H9 (cell line): ENCODE results near the gene BCKDHA. TPM values are rescaled to one million over a fixed set of nuclear protein-coding genes. Genes with fewer than 3 reads are reported as not detected.

ENCODE experiments used
- DNase-seq: peaks from one replicate; pipeline ENCODE4 v3.0.0-alpha.2; 2017
- H2AFZ ChIP-seq: one replicate; pipeline ENCODE4 v1.6.1; 2013; ENCODE audit warnings: mild to moderate bottlenecking, low read length, control low read depth, moderate library complexity
- H2AK5ac ChIP-seq: 2 replicates; pipeline ENCODE4 v1.6.1; 2013; ENCODE audit warnings: low read length, control low read depth, mixed read lengths; ENCODE audit not compliant: insufficient read length
- H2BK120ac ChIP-seq: one replicate; pipeline ENCODE4 v1.6.1; 2013; ENCODE audit warnings: low read depth, mild to moderate bottlenecking, low read length, control low read depth, inconsistent platforms; ENCODE audit not compliant: poor library complexity, severe bottlenecking
- H2BK12ac ChIP-seq: 2 replicates; pipeline ENCODE4 v1.6.1; 2013; ENCODE audit warnings: low read length, control low read depth, mixed read lengths, low read depth; ENCODE audit not compliant: insufficient read length
- H2BK15ac ChIP-seq: 2 replicates; pipeline ENCODE4 v1.6.1; 2013; ENCODE audit warnings: low read depth, low read length, control low read depth
- H2BK20ac ChIP-seq: one replicate; pipeline ENCODE4 v1.6.1; 2013; ENCODE audit warnings: low read depth, mild to moderate bottlenecking, low read length, control low read depth, inconsistent platforms; ENCODE audit not compliant: poor library complexity, severe bottlenecking
- H2BK5ac ChIP-seq: 2 replicates; pipeline ENCODE4 v1.6.1; 2013; ENCODE audit warnings: low read length, control low read depth, mixed read lengths; ENCODE audit not compliant: insufficient read length
- H3K14ac ChIP-seq: 2 replicates; pipeline ENCODE4 v1.6.1; 2013; ENCODE audit warnings: low read length, control low read depth; ENCODE audit not compliant: insufficient read depth
- H3K18ac ChIP-seq: 2 replicates; pipeline ENCODE4 v1.6.1; 2013; ENCODE audit warnings: low read depth, mild to moderate bottlenecking, mixed read lengths, low read length, control low read depth; ENCODE audit not compliant: insufficient read length
- H3K23ac ChIP-seq: 2 replicates; pipeline ENCODE4 v1.6.1; 2013; ENCODE audit warnings: low read length, control low read depth, mixed read lengths, low read depth; ENCODE audit not compliant: insufficient read length
- H3K23me2 ChIP-seq: 2 replicates; pipeline ENCODE4 v1.6.1; 2013; ENCODE audit warnings: low read depth, mild to moderate bottlenecking, mixed read lengths, low read length, control low read depth; ENCODE audit not compliant: insufficient read length, poor library complexity, severe bottlenecking
- H3K27ac ChIP-seq: 2 replicates; pipeline ENCODE4 v1.5.1; 2013; ENCODE audit warnings: low read length, control low read depth, mixed read lengths, low read depth; ENCODE audit not compliant: insufficient read length
- H3K27me3 ChIP-seq: 2 replicates; pipeline ENCODE4 v1.6.1; 2013; ENCODE audit warnings: low read length, control low read depth, inconsistent platforms; ENCODE audit not compliant: insufficient read depth
- H3K4ac ChIP-seq: 2 replicates; pipeline ENCODE4 v1.6.1; 2013; ENCODE audit warnings: low read depth, mild to moderate bottlenecking, control low read depth, inconsistent platforms, low read length, moderate library complexity
- H3K4me1 ChIP-seq: 2 replicates; pipeline ENCODE4 v1.6.1; 2013; ENCODE audit warnings: low read length, control low read depth, inconsistent platforms; ENCODE audit not compliant: insufficient read depth
- H3K4me2 ChIP-seq: 2 replicates; pipeline ENCODE4 v1.6.1; 2013; ENCODE audit warnings: low read length, control low read depth, mixed read lengths; ENCODE audit not compliant: insufficient read length, insufficient read depth
- H3K56ac ChIP-seq: 2 replicates; pipeline ENCODE4 v1.6.1; 2013; ENCODE audit warnings: low read depth, mild to moderate bottlenecking, mixed read lengths, low read length, control low read depth; ENCODE audit not compliant: insufficient read length
- H3K79me1 ChIP-seq: 2 replicates; pipeline ENCODE4 v1.6.1; 2013; ENCODE audit warnings: low read depth, mild to moderate bottlenecking, moderate library complexity, low read length, control low read depth, inconsistent platforms; ENCODE audit not compliant: insufficient read depth, poor library complexity, severe bottlenecking
- H3K79me2 ChIP-seq: 2 replicates; pipeline ENCODE4 v1.6.1; 2013; ENCODE audit warnings: low read length, control low read depth, inconsistent platforms; ENCODE audit not compliant: insufficient read depth
- H3K9ac ChIP-seq: 2 replicates; pipeline ENCODE4 v1.6.1; 2013; ENCODE audit warnings: low read length, control low read depth, mixed read lengths; ENCODE audit not compliant: insufficient read length; ENCODE audit errors: extremely low read depth
- H3K9me3 ChIP-seq: one replicate; pipeline ENCODE4 v1.6.1; 2013; ENCODE audit warnings: low read depth, low read length, inconsistent platforms; ENCODE audit not compliant: control insufficient read depth
- H3T11ph ChIP-seq: one replicate; pipeline ENCODE4 v1.6.1; 2013; ENCODE audit warnings: mild to moderate bottlenecking, low read length, control low read depth, inconsistent platforms
- H4K20me1 ChIP-seq: one replicate; pipeline ENCODE4 v1.6.1; 2013; ENCODE audit not compliant: control insufficient read depth, insufficient read length, insufficient read depth
- H4K5ac ChIP-seq: 2 replicates; pipeline ENCODE4 v1.6.1; 2013; ENCODE audit warnings: low read depth, mild to moderate bottlenecking, mixed read lengths, low read length, control low read depth; ENCODE audit not compliant: insufficient read length
- H4K8ac ChIP-seq: replicated peaks from 2 replicates; pipeline ENCODE4 v1.6.1; 2013; ENCODE audit warnings: low read length, control low read depth, mixed read lengths, low read depth; ENCODE audit not compliant: insufficient read length
- H4K91ac ChIP-seq: 2 replicates; pipeline ENCODE4 v1.6.1; 2013; ENCODE audit warnings: low read depth, mild to moderate bottlenecking, moderate library complexity, mixed read lengths, low read length, control low read depth; ENCODE audit not compliant: insufficient read length
- H3K27ac Mint-ChIP-seq, 3 experiments: 2 replicates in 2 of 3; 3 replicates in 1 of 3; pipeline ENCODE4 v1.8.0; 2020 to 2021; ENCODE audit warnings: mixed read lengths in 3 of 3, mild to moderate bottlenecking in 1 of 3, moderate library complexity in 1 of 3
- H3K27me3 Mint-ChIP-seq: 2 replicates; pipeline ENCODE4 v1.8.0; 2021; ENCODE audit warnings: low read depth, mild to moderate bottlenecking, moderate library complexity, mixed read lengths
- H3K36me3 Mint-ChIP-seq, 3 experiments: 2 replicates in 2 of 3; 3 replicates in 1 of 3; pipeline ENCODE4 v1.8.0; 2020 to 2021; ENCODE audit warnings: low read depth in 3 of 3, mixed read lengths in 3 of 3; ENCODE audit not compliant: insufficient read depth in 1 of 3
- H3K4me1 Mint-ChIP-seq, 2 experiments: 2 replicates each; pipeline ENCODE4 v1.8.0; 2020; ENCODE audit warnings: mixed read lengths in 2 of 2
- H3K4me3 Mint-ChIP-seq, 2 experiments: 2 replicates in 1 of 2; 3 replicates in 1 of 2; pipeline ENCODE4 v1.8.0; 2020 to 2021; ENCODE audit warnings: mild to moderate bottlenecking in 2 of 2, mixed read lengths in 2 of 2, moderate library complexity in 1 of 2
- H3K9me3 Mint-ChIP-seq, 2 experiments: 2 replicates in 1 of 2; 3 replicates in 1 of 2; pipeline ENCODE4 v1.8.0; 2020; ENCODE audit warnings: mild to moderate bottlenecking in 2 of 2, mixed read lengths in 2 of 2, moderate library complexity in 1 of 2
- total RNA-seq: library from RNA; stranded (reverse); gene quantifications from 2 replicates; pipeline ENCODE4 v1.2.1, GENCODE V29; 2021
- TF ChIP-seq, protein P1 (sequence below): fragments of 200-600 bp; sonication (generic); conservative IDR thresholded peaks from 3 replicates; pipeline ENCODE4 v1.8.0; 2021; ENCODE audit warnings: antibody characterized with exemption, mild to moderate bottlenecking

Gene BCKDHA
- total RNA-seq, 1 experiment from 2014 or later: 21.1 TPM

DNA sequence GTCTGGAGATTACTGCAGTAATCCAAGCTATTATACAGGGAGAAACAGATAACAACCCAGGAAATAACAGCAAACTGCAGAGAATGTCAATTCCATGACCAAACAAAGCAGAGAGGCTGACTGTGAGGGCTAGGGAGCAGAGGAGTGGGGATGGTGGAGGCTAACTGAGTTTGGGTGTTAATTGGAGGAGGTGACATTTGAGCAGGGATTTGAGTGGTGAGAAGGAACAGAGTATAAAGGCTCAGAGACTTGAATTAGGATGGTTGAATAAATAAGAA lies 39.0 kb downstream of the BCKDHA start:
- Histone ChIP-seq H4K5ac (no peak overlapping the region), H3K56ac (no peak overlapping the region), H4K20me1 (no peaks in the 10 kb centered on the region), H2BK15ac (no peak overlapping the region), H3K23me2 (no peaks in the 10 kb centered on the region), H3K27ac (no peak overlapping the region), H2AK5ac (no peak overlapping the region), H4K91ac (no peak overlapping the region), H3K9me3 (no peaks in the 10 kb centered on the region), H2AFZ (no peak overlapping the region), H3K27me3 (no peaks in the 10 kb centered on the region), H3K9ac (no peak overlapping the region), H3K4ac (no peak overlapping the region), H2BK120ac (no peak overlapping the region), H3K18ac (no peak overlapping the region), H3K4me2 (no peak overlapping the region), H3K23ac (no peak overlapping the region), H3K79me2 (no peaks in the 10 kb centered on the region), H2BK12ac (no peak overlapping the region), H4K8ac (no peak overlapping the region), H2BK20ac (no peak overlapping the region), H2BK5ac (no peak overlapping the region), H3T11ph (no peak overlapping the region), H3K14ac (no peak overlapping the region), H3K79me1 (peaks cover 3% of the 10 kb centered on the region), H3K4me1 (no peaks in the 10 kb centered on the region)
- H3K27ac Mint-ChIP-seq: peak overlapping the region in 1 of 3 experiments; percentile 27; a peak in 1 of 7 replicates
- TF ChIP-seq, protein P1, sequence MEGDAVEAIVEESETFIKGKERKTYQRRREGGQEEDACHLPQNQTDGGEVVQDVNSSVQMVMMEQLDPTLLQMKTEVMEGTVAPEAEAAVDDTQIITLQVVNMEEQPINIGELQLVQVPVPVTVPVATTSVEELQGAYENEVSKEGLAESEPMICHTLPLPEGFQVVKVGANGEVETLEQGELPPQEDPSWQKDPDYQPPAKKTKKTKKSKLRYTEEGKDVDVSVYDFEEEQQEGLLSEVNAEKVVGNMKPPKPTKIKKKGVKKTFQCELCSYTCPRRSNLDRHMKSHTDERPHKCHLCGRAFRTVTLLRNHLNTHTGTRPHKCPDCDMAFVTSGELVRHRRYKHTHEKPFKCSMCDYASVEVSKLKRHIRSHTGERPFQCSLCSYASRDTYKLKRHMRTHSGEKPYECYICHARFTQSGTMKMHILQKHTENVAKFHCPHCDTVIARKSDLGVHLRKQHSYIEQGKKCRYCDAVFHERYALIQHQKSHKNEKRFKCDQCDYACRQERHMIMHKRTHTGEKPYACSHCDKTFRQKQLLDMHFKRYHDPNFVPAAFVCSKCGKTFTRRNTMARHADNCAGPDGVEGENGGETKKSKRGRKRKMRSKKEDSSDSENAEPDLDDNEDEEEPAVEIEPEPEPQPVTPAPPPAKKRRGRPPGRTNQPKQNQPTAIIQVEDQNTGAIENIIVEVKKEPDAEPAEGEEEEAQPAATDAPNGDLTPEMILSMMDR: no peak
- DNase-seq: no peak
- H3K9me3 Mint-ChIP-seq: peaks cover 0 to 3% of the 10 kb centered on the region in 2 experiments; a peak in 1 of 5 replicates
- peaks cover 5% of the 10 kb centered on the region; the same call in 1 of the 2 replicates for H3K27me3 Mint-ChIP-seq
- H3K4me3 Mint-ChIP-seq: no peak overlapping the region
- 0 out of 4 replicates have a peak, but pooled peaks cover 0 to 4% of the 10 kb centered on the region in 2 experiments for H3K4me1 Mint-ChIP-seq
- H3K36me3 Mint-ChIP-seq: peaks cover 18 to 34% (median 28%) of the 10 kb centered on the region in 3 experiments
